ENCODE measurements around the gene C5. TPM values are rescaled to one million over a fixed set of nuclear protein-coding genes. Genes with fewer than 3 reads are reported as not detected.

Gene C5
- total RNA-seq, 1 experiment from 2014 or later = 0.74 TPM

DNA sequence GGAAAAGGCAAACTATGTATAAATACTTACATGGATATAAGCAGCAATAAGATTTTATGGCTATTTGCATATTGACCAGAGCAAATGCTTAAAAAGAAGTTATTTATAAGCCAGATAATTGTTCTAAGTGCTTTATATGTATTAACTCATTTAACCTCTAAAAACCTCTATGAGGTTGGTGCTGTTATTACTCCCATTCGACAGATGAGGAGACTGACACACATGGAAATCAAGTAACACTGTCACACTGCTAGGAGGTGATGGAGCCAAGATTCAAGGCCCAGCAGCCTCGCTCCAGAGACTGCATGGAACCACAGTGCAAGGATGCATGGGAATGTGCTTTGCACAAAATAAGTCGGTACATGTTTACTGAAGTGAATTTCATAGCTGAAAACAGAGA is 53.7 kb downstream of the C5 start:
- Mint-ChIP-seq H3K27me3 (ENCODE audit: low read depth) (no peaks in the 10 kb centered on the region), H3K9me3 (no peaks in the 10 kb centered on the region), H3K27ac (no peak overlapping the region), H3K36me3 (ENCODE audit: insufficient read depth in 1 of 3, low read depth in 3 of 3) (no peaks in the 10 kb centered on the region), H3K4me3 (no peak overlapping the region), H3K4me1 (peaks cover 4 to 11% of the 10 kb centered on the region in 2 experiments; a peak in 3 of 4 replicates)
- H3K27ac ChIP-seq (ENCODE audit: insufficient read length, low read depth, low read length) = no peak overlapping the region
- H3K79me1 ChIP-seq (ENCODE audit: insufficient read depth, low read depth, low read length, poor library complexity, severe bottlenecking) = no peaks in the 10 kb centered on the region
- no peaks in the 10 kb centered on the region for H3K27me3 ChIP-seq (ENCODE audit: insufficient read depth, low read length)
- H2BK20ac ChIP-seq (ENCODE audit: low read depth, low read length, poor library complexity, severe bottlenecking) = no peak overlapping the region
- H3K4me2 ChIP-seq (ENCODE audit: insufficient read depth, insufficient read length, low read length) = no peak overlapping the region
- H2BK12ac ChIP-seq (ENCODE audit: insufficient read length, low read depth, low read length) = no peak overlapping the region
- H2BK5ac ChIP-seq (ENCODE audit: insufficient read length, low read length) = no peak overlapping the region
- H3K79me2 ChIP-seq (ENCODE audit: insufficient read depth, low read length) = no peaks in the 10 kb centered on the region
- H4K5ac ChIP-seq (ENCODE audit: insufficient read length, low read depth, low read length) = no peak overlapping the region
- no peak overlapping the region for H2BK15ac ChIP-seq (ENCODE audit: low read depth, low read length)
- H3K9me3 ChIP-seq (ENCODE audit: control insufficient read depth, low read depth, low read length) = no peaks in the 10 kb centered on the region
- DNase-seq = no peak
- H3K23me2 ChIP-seq (ENCODE audit: insufficient read length, low read depth, low read length, poor library complexity, severe bottlenecking) = no peaks in the 10 kb centered on the region
- no peak overlapping the region for H3K9ac ChIP-seq (ENCODE audit: extremely low read depth, insufficient read length, low read length)
- no peak overlapping the region for H4K8ac ChIP-seq (replicated peaks; ENCODE audit: insufficient read length, low read depth, low read length)
- no peak overlapping the region for H2AFZ ChIP-seq (ENCODE audit: low read length)
- no peak overlapping the region for H3K4ac ChIP-seq (ENCODE audit: low read depth, low read length)
- no peak overlapping the region for H3K14ac ChIP-seq (ENCODE audit: insufficient read depth, low read length)
- H3T11ph ChIP-seq (ENCODE audit: low read length) = no peak overlapping the region
- H4K20me1 ChIP-seq (ENCODE audit: control insufficient read depth, insufficient read depth, insufficient read length) = no peaks in the 10 kb centered on the region
- no peak overlapping the region for H3K18ac ChIP-seq (ENCODE audit: insufficient read length, low read depth, low read length)
- TF ChIP-seq, protein P1, sequence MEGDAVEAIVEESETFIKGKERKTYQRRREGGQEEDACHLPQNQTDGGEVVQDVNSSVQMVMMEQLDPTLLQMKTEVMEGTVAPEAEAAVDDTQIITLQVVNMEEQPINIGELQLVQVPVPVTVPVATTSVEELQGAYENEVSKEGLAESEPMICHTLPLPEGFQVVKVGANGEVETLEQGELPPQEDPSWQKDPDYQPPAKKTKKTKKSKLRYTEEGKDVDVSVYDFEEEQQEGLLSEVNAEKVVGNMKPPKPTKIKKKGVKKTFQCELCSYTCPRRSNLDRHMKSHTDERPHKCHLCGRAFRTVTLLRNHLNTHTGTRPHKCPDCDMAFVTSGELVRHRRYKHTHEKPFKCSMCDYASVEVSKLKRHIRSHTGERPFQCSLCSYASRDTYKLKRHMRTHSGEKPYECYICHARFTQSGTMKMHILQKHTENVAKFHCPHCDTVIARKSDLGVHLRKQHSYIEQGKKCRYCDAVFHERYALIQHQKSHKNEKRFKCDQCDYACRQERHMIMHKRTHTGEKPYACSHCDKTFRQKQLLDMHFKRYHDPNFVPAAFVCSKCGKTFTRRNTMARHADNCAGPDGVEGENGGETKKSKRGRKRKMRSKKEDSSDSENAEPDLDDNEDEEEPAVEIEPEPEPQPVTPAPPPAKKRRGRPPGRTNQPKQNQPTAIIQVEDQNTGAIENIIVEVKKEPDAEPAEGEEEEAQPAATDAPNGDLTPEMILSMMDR (conservative IDR thresholded peaks at IDR 0.05) = no peak
- no CpG with 5 or more reads among the region's 3 CpGs for WGBS (ENCODE audit: extremely low coverage, insufficient read length, low lambda C conversion rate)
- no peak overlapping the region for H2AK5ac ChIP-seq (ENCODE audit: insufficient read length, low read length)
- no peak overlapping the region for H2BK120ac ChIP-seq (ENCODE audit: low read depth, low read length, poor library complexity, severe bottlenecking)
- no peak overlapping the region for H3K56ac ChIP-seq (ENCODE audit: insufficient read length, low read depth, low read length)
- H3K23ac ChIP-seq (ENCODE audit: insufficient read length, low read depth, low read length) = no peak overlapping the region
- H3K4me1 ChIP-seq (ENCODE audit: insufficient read depth, low read length) = no peaks in the 10 kb centered on the region
- H4K91ac ChIP-seq (ENCODE audit: insufficient read length, low read depth, low read length) = no peak overlapping the region

Measured in H9 (cell line).